ENCODE measurements around the gene GAS2L1. TPM values are rescaled to one million over a fixed set of nuclear protein-coding genes. Genes with fewer than 3 reads are reported as not detected.

Gene GAS2L1
- total and polyA plus RNA-seq, 2 experiments from 2014 or later, result 5.2 to 9.5 TPM

DNA sequence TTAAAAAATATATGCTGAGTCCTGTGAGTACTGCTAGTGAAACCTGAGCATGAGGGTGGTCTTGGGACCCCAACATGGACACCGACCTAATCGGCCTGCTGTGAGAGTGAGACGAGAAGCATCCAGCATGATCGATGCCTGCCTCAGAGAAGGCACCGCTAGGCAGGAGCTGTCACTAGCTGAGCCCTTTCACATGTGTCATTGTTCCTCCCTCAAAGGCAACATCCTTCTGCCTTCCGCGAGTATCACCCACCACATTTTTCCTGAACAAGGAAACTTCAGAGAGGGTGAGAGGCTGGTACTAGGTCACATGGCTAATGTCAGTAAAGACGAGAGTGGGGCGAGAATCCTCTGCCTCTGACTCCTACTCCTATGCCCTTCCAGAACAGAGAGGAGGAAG lies 46.3 kb downstream of the GAS2L1 start:
- TF ChIP-seq STAT1 (IDR thresholded peaks at IDR 0.05; ENCODE audit: unreplicated experiment) (no peak), JUNB (IDR thresholded peaks at IDR 0.05; ENCODE audit: unreplicated experiment) (no peak), NANOG (IDR thresholded peaks at IDR 0.05; ENCODE audit: borderline replicate concordance) (no peak), POLR2AphosphoS5 (IDR thresholded peaks at IDR 0.05; ENCODE audit: low read depth) (no peak), ZNF114 (CRISPR knock-in tag; IDR thresholded peaks at IDR 0.05) (no peak), EZH2phosphoT487 (IDR thresholded peaks at IDR 0.05; ENCODE audit: unreplicated experiment) (no peak), CREB1 (CRISPR knock-in tag; IDR thresholded peaks at IDR 0.05; ENCODE audit: low read depth) (no peak), EZH2 (IDR thresholded peaks at IDR 0.05; ENCODE audit: low read depth, unreplicated experiment) (no peak), ZNF331 (CRISPR knock-in tag; IDR thresholded peaks at IDR 0.05; ENCODE audit: low read depth) (no peak)
- TF ChIP-seq, protein P1, sequence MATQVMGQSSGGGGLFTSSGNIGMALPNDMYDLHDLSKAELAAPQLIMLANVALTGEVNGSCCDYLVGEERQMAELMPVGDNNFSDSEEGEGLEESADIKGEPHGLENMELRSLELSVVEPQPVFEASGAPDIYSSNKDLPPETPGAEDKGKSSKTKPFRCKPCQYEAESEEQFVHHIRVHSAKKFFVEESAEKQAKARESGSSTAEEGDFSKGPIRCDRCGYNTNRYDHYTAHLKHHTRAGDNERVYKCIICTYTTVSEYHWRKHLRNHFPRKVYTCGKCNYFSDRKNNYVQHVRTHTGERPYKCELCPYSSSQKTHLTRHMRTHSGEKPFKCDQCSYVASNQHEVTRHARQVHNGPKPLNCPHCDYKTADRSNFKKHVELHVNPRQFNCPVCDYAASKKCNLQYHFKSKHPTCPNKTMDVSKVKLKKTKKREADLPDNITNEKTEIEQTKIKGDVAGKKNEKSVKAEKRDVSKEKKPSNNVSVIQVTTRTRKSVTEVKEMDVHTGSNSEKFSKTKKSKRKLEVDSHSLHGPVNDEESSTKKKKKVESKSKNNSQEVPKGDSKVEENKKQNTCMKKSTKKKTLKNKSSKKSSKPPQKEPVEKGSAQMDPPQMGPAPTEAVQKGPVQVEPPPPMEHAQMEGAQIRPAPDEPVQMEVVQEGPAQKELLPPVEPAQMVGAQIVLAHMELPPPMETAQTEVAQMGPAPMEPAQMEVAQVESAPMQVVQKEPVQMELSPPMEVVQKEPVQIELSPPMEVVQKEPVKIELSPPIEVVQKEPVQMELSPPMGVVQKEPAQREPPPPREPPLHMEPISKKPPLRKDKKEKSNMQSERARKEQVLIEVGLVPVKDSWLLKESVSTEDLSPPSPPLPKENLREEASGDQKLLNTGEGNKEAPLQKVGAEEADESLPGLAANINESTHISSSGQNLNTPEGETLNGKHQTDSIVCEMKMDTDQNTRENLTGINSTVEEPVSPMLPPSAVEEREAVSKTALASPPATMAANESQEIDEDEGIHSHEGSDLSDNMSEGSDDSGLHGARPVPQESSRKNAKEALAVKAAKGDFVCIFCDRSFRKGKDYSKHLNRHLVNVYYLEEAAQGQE (IDR thresholded peaks at IDR 0.05; ENCODE audit: unreplicated experiment), result no peak
- TF ChIP-seq, protein P2, sequence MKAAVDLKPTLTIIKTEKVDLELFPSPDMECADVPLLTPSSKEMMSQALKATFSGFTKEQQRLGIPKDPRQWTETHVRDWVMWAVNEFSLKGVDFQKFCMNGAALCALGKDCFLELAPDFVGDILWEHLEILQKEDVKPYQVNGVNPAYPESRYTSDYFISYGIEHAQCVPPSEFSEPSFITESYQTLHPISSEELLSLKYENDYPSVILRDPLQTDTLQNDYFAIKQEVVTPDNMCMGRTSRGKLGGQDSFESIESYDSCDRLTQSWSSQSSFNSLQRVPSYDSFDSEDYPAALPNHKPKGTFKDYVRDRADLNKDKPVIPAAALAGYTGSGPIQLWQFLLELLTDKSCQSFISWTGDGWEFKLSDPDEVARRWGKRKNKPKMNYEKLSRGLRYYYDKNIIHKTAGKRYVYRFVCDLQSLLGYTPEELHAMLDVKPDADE (IDR thresholded peaks at IDR 0.05), result no peak
- TF ChIP-seq, protein P3, sequence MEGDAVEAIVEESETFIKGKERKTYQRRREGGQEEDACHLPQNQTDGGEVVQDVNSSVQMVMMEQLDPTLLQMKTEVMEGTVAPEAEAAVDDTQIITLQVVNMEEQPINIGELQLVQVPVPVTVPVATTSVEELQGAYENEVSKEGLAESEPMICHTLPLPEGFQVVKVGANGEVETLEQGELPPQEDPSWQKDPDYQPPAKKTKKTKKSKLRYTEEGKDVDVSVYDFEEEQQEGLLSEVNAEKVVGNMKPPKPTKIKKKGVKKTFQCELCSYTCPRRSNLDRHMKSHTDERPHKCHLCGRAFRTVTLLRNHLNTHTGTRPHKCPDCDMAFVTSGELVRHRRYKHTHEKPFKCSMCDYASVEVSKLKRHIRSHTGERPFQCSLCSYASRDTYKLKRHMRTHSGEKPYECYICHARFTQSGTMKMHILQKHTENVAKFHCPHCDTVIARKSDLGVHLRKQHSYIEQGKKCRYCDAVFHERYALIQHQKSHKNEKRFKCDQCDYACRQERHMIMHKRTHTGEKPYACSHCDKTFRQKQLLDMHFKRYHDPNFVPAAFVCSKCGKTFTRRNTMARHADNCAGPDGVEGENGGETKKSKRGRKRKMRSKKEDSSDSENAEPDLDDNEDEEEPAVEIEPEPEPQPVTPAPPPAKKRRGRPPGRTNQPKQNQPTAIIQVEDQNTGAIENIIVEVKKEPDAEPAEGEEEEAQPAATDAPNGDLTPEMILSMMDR (conservative IDR thresholded peaks at IDR 0.05; ENCODE audit: low read depth in 2 of 2), result no peak
- TF ChIP-seq, protein P4, sequence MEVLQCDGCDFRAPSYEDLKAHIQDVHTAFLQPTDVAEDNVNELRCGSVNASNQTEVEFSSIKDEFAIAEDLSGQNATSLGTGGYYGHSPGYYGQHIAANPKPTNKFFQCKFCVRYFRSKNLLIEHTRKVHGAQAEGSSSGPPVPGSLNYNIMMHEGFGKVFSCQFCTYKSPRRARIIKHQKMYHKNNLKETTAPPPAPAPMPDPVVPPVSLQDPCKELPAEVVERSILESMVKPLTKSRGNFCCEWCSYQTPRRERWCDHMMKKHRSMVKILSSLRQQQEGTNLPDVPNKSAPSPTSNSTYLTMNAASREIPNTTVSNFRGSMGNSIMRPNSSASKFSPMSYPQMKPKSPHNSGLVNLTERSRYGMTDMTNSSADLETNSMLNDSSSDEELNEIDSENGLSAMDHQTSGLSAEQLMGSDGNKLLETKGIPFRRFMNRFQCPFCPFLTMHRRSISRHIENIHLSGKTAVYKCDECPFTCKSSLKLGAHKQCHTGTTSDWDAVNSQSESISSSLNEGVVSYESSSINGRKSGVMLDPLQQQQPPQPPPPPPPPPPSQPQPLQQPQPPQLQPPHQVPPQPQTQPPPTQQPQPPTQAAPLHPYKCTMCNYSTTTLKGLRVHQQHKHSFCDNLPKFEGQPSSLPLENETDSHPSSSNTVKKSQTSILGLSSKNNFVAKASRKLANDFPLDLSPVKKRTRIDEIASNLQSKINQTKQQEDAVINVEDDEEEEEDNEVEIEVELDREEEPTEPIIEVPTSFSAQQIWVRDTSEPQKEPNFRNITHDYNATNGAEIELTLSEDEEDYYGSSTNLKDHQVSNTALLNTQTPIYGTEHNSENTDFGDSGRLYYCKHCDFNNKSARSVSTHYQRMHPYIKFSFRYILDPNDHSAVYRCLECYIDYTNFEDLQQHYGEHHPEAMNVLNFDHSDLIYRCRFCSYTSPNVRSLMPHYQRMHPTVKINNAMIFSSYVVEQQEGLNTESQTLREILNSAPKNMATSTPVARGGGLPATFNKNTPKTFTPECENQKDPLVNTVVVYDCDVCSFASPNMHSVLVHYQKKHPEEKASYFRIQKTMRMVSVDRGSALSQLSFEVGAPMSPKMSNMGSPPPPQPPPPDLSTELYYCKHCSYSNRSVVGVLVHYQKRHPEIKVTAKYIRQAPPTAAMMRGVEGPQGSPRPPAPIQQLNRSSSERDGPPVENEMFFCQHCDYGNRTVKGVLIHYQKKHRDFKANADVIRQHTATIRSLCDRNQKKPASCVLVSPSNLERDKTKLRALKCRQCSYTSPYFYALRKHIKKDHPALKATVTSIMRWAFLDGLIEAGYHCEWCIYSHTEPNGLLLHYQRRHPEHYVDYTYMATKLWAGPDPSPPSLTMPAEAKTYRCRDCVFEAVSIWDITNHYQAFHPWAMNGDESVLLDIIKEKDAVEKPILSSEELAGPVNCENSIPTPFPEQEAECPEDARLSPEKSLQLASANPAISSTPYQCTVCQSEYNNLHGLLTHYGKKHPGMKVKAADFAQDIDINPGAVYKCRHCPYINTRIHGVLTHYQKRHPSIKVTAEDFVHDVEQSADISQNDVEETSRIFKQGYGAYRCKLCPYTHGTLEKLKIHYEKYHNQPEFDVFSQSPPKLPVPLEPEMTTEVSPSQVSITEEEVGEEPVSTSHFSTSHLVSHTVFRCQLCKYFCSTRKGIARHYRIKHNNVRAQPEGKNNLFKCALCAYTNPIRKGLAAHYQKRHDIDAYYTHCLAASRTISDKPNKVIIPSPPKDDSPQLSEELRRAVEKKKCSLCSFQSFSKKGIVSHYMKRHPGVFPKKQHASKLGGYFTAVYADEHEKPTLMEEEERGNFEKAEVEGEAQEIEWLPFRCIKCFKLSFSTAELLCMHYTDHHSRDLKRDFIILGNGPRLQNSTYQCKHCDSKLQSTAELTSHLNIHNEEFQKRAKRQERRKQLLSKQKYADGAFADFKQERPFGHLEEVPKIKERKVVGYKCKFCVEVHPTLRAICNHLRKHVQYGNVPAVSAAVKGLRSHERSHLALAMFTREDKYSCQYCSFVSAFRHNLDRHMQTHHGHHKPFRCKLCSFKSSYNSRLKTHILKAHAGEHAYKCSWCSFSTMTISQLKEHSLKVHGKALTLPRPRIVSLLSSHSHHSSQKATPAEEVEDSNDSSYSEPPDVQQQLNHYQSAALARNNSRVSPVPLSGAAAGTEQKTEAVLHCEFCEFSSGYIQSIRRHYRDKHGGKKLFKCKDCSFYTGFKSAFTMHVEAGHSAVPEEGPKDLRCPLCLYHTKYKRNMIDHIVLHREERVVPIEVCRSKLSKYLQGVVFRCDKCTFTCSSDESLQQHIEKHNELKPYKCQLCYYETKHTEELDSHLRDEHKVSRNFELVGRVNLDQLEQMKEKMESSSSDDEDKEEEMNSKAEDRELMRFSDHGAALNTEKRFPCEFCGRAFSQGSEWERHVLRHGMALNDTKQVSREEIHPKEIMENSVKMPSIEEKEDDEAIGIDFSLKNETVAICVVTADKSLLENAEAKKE (CRISPR knock-in tag; IDR thresholded peaks at IDR 0.05), result no peak
- H3K4me3 Mint-ChIP-seq, result no peak overlapping the region
- H4K20me1 ChIP-seq (replicated peaks; ENCODE audit: insufficient read depth), result peaks cover 3% of the 10 kb centered on the region; the same call in 1 of the 2 replicates
- no peaks in the 10 kb centered on the region for H3K9me2 ChIP-seq (ENCODE audit: insufficient read depth)
- no peaks in the 10 kb centered on the region for H3K9me3 Mint-ChIP-seq
- H3F3A ChIP-seq (replicated peaks; ENCODE audit: low read depth), result no peaks in the 10 kb centered on the region
- H3K4me1 ChIP-seq (ENCODE audit: insufficient read depth), result no peaks in the 10 kb centered on the region
- H3K79me2 ChIP-seq (replicated peaks; ENCODE audit: insufficient read depth), result no peaks in the 10 kb centered on the region
- no peaks in the 10 kb centered on the region for H3K27me3 ChIP-seq (ENCODE audit: insufficient read depth)
- no peak overlapping the region for H3K27ac ChIP-seq (ENCODE audit: low read depth)
- peaks cover 58% of the 10 kb centered on the region for H3K36me3 Mint-ChIP-seq (ENCODE audit: low read depth)
- H2AFZ ChIP-seq, result no peak overlapping the region
- H3K27me3 Mint-ChIP-seq (ENCODE audit: insufficient read depth, low read depth, poor library complexity), result peaks cover 4% of the 10 kb centered on the region
- no peak overlapping the region for H3K4me3 ChIP-seq
- DNase-seq (ENCODE audit: low spot score), result no peak
- no peaks in the 10 kb centered on the region for H3K4me1 Mint-ChIP-seq
- ATAC-seq, result no peak
- H3K4me2 ChIP-seq, result no peak overlapping the region
- H3K27ac Mint-ChIP-seq, result no peak overlapping the region
- H3K36me3 ChIP-seq (ENCODE audit: insufficient read depth), result peaks cover 15% of the 10 kb centered on the region

All from GM23338 (cell line).